B cell (primary cell): ENCODE data around the gene RASGRP2. TPM values are rescaled to one million over a fixed set of nuclear protein-coding genes. Genes with fewer than 3 reads are reported as not detected.

Experiments
- ATAC-seq: fragments of 200-7000 bp; cut with Tn5 transposase; one replicate; pipeline ENCODE4 v1.10.0; 2021; ENCODE audit warnings: low read depth, mild to moderate bottlenecking, moderate number of reproducible peaks, moderate library complexity
- CTCF ChIA-PET: fragments of 350-600 bp; sonication (Branson Sonifier 250); formaldehyde crosslinking; loops from one replicate; lab custom pipeline; 2021; ENCODE audit warnings: antibody characterized with exemption, inconsistent platforms; lab: Charles Lee
- POLR2A ChIA-PET: fragments of 350-600 bp; sonication (Branson Sonifier 250); formaldehyde crosslinking; loops from one replicate; lab custom pipeline; 2021; ENCODE audit warnings: antibody characterized with exemption; lab: Charles Lee
- DNase-seq: peaks from one replicate; pipeline ENCODE4 v3.0.0; 2013
- H2AFZ ChIP-seq: 2 replicates; pipeline ENCODE4 v1.6.1; 2012; ENCODE audit warnings: mild to moderate bottlenecking, low read depth, low read length; ENCODE audit not compliant: insufficient read depth, poor library complexity, severe bottlenecking
- H3K27ac ChIP-seq, 2 donors: 1 replicate in 1 of 2; 2 replicates in 1 of 2; pipeline ENCODE4 v1.5.1; 2012 to 2013; ENCODE audit warnings: low read length in 2 of 2, mild to moderate bottlenecking in 2 of 2, moderate library complexity in 1 of 2
- H3K27me3 ChIP-seq, 4 experiments: fragments of 200-600 bp in 1 of 4; sonication (generic) in 1 of 4; replicated peaks in 1 of 4; 1 replicate in 2 of 4; 2 replicates in 2 of 4; pipeline versions ENCODE4 v1.6.1 to v1.7.0; 2013 to 2016; ENCODE audit warnings: low read length in 3 of 4, mild to moderate bottlenecking in 2 of 4, mixed read lengths in 1 of 4, moderate library complexity in 1 of 4; ENCODE audit not compliant: insufficient read depth in 4 of 4, control insufficient read depth in 3 of 4; ENCODE audit errors: control extremely low read depth in 1 of 4
- H3K36me3 ChIP-seq, 2 experiments: replicated peaks in 1 of 2; 1 replicate in 1 of 2; 2 replicates in 1 of 2; pipeline versions ENCODE4 v1.6.1 to v1.7.1; 2013; ENCODE audit warnings: low read length in 1 of 2; ENCODE audit not compliant: insufficient read depth in 2 of 2, control insufficient read depth in 1 of 2; ENCODE audit errors: control extremely low read depth in 1 of 2, extremely low read depth in 1 of 2
- H3K4me1 ChIP-seq, 2 donors: fragments of 200-600 bp in 1 of 2; sonication (generic) in 1 of 2; 1 replicate in 1 of 2; 2 replicates in 1 of 2; pipeline versions ENCODE4 v1.5.1 to v1.6.1; 2013 to 2017; ENCODE audit warnings: low read length in 2 of 2; ENCODE audit not compliant: control insufficient read depth in 2 of 2, insufficient read depth in 2 of 2
- H3K4me2 ChIP-seq: replicated peaks from 2 replicates; pipeline ENCODE3; 2012; ENCODE audit warnings: mild to moderate bottlenecking, low read depth, low read length; ENCODE audit not compliant: poor library complexity, severe bottlenecking
- H3K4me3 ChIP-seq, 5 experiments: fragments of 200-600 bp in 1 of 5; sonication (generic) in 1 of 5; 1 replicate in 3 of 5; 2 replicates in 2 of 5; pipeline versions ENCODE4 v1.5.1 to v1.7.0; 2011 to 2016; ENCODE audit warnings: low read length in 4 of 5, mild to moderate bottlenecking in 4 of 5, low read depth in 2 of 5, control low read depth in 1 of 5, moderate library complexity in 1 of 5; ENCODE audit not compliant: insufficient read depth in 1 of 5; ENCODE audit errors: control extremely low read depth in 1 of 5, extremely low read depth in 1 of 5
- H3K79me2 ChIP-seq: fragments of 200-600 bp; sonication (generic); one replicate; pipeline ENCODE4 v1.6.0; 2016; ENCODE audit warnings: low read length; ENCODE audit not compliant: control insufficient read depth, insufficient read depth
- H3K9ac ChIP-seq: fragments of 200-600 bp; sonication (generic); 2 replicates; pipeline ENCODE4 v1.6.1; 2017; ENCODE audit warnings: mild to moderate bottlenecking, low read length, moderate library complexity
- H3K9me3 ChIP-seq, 3 donors: one replicate each; pipeline versions ENCODE4 v1.6.1 to v1.7.1; 2013; ENCODE audit warnings: low read length in 2 of 3; ENCODE audit not compliant: control insufficient read depth in 2 of 3, insufficient read depth in 1 of 3; ENCODE audit errors: control extremely low read depth in 1 of 3
- H4K20me1 ChIP-seq: 2 replicates; pipeline ENCODE4 v1.6.0; 2012; ENCODE audit warnings: mild to moderate bottlenecking, low read length; ENCODE audit not compliant: insufficient read depth, control insufficient read depth, poor library complexity, severe bottlenecking
- H3K27ac Mint-ChIP-seq: one replicate; pipeline ENCODE4 v1.8.0; 2021; ENCODE audit warnings: mixed read lengths
- H3K27me3 Mint-ChIP-seq: one replicate; pipeline ENCODE4 v1.8.0; 2021; ENCODE audit warnings: mixed read lengths
- H3K4me1 Mint-ChIP-seq: one replicate; pipeline ENCODE4 v1.8.0; 2021; ENCODE audit warnings: mixed read lengths
- H3K4me3 Mint-ChIP-seq: one replicate; pipeline ENCODE4 v1.8.0; 2021; ENCODE audit warnings: mixed read lengths
- H3K9me3 Mint-ChIP-seq: one replicate; pipeline ENCODE4 v1.8.0; 2022; ENCODE audit warnings: mixed read lengths; ENCODE audit not compliant: insufficient read depth
- CTCF ChIP-seq: fragments of 200-600 bp; IDR thresholded peaks from one replicate; pipeline ENCODE4 v1.8.0; 2022; ENCODE audit warnings: antibody characterized with exemption, mild to moderate bottlenecking
- EZH2 ChIP-seq: IDR thresholded peaks from 2 replicates; pipeline ENCODE4 v1.6.1; 2012; ENCODE audit warnings: borderline replicate concordance, low read depth, mild to moderate bottlenecking, moderate library complexity, low read length; ENCODE audit not compliant: insufficient read depth, poor library complexity, severe bottlenecking
- WGBS: methylation state at CpG from one replicate; pipeline ENCODE4 v1.1.5; 2013; ENCODE audit warnings: missing lambda C conversion rate; ENCODE audit not compliant: insufficient coverage; 5-methylcytosine and 5-hydroxymethylcytosine counted together
- intact Hi-C: fragments of 100-400 bp; cut with micrococcal nuclease; formaldehyde crosslinking; loops from one replicate; pipeline ENCODE4 v1.10.0; 2022
- polyA plus RNA-seq: library from polyadenylated mRNA; depleted of rRNA; stranded (reverse); fragments of >200 nt; gene quantifications from 2 replicates; pipeline ENCODE4 v1.2.3, GENCODE V29; 2012
- total RNA-seq, 2 donors: library from RNA; stranded (reverse); fragments of 120-200 nt in 1 of 2; gene quantifications; 1 replicate in 1 of 2; 2 replicates in 1 of 2; pipeline versions ENCODE4 v1.2.3 to v1.2.4, GENCODE V29; 2013 to 2022

RASGRP2 gene
- total and polyA plus RNA-seq, 2 donors (not counting 1 experiment from before 2014, with no cell fraction given): 628 to 1,139 TPM

GRCh38 chr11:64742889-64743590 is 902 bp downstream of the RASGRP2 start:
- peak overlapping the region; percentile 86 for H3K27ac Mint-ChIP-seq
- peaks cover 49% of the 10 kb centered on the region for H3K4me1 Mint-ChIP-seq
- Histone ChIP-seq H3K4me3 (peak overlapping the region; percentile 48 to 99 (median 86)), H3K4me1 (peaks cover 22 to 33% of the 10 kb centered on the region in 2 donors), H3K27ac (peak overlapping the region; percentile 84 to 91), H2AFZ (peak overlapping the region; percentile 50), H3K36me3 (peaks cover 0 to 41% of the 10 kb centered on the region in 2 experiments), H3K79me2 (peaks cover 54% of the 10 kb centered on the region), H3K4me2 (peak overlapping the region; percentile 99), H3K27me3 (no peaks in the 10 kb centered on the region), H3K9me3 (no peaks in the 10 kb centered on the region), H4K20me1 (peaks cover 60% of the 10 kb centered on the region), H3K9ac (peak overlapping the region; percentile 94)
- H3K4me3 Mint-ChIP-seq: peak overlapping the region; percentile 97
- ChIA-PET POLR2A (interaction anchor here (0.9 to 8.9 kb wide), 12 partner anchors 19 to 426 kb away, joined by 3 to 175 read pairs (median 7); partner anchors contain the start of genes CDC42BPG, FAU, MAP4K2 and MRPL49), CTCF (interaction anchor here (0.9 to 13.7 kb wide), 18 partner anchors 9 to 150 kb away, joined by 3 to 280 read pairs (median 10); partner anchors contain the start of genes CDC42BPG, MAP4K2, NRXN2 and SF1)
- H3K27me3 Mint-ChIP-seq: no peaks in the 10 kb centered on the region
- intact Hi-C loops: loop anchor here (1.0 to 10.0 kb wide), 9 partner anchors 20 to 832 kb away; partner anchors contain the start of genes CDC42BPG, EHBP1L1, FAM89B and MAP4K2
- H3K9me3 Mint-ChIP-seq: no peaks in the 10 kb centered on the region
- WGBS: under 1% methylated on average over 53 of the region's 58 CpGs
- DNase-seq (peak; percentile 88), ATAC-seq (peak; percentile 11)
- TF ChIP-seq EZH2 (no peak), CTCF (peak; percentile 86)
